NOMO-1 (cell line): ENCODE measurements around the gene POLL.
"Not testable (repeated sequence)": the region's sequence is repeated elsewhere in the genome, so short reads cannot be mapped to it uniquely, and the experiment has no call there.

ENCODE experiments used
- DNase-seq, 2 experiments: peaks; one replicate each; lab custom pipeline; 2025; ENCODE audit not compliant: unreplicated experiment in 2 of 2; lab: John Stamatoyannopoulos, UW

The POLL gene

DNA sequence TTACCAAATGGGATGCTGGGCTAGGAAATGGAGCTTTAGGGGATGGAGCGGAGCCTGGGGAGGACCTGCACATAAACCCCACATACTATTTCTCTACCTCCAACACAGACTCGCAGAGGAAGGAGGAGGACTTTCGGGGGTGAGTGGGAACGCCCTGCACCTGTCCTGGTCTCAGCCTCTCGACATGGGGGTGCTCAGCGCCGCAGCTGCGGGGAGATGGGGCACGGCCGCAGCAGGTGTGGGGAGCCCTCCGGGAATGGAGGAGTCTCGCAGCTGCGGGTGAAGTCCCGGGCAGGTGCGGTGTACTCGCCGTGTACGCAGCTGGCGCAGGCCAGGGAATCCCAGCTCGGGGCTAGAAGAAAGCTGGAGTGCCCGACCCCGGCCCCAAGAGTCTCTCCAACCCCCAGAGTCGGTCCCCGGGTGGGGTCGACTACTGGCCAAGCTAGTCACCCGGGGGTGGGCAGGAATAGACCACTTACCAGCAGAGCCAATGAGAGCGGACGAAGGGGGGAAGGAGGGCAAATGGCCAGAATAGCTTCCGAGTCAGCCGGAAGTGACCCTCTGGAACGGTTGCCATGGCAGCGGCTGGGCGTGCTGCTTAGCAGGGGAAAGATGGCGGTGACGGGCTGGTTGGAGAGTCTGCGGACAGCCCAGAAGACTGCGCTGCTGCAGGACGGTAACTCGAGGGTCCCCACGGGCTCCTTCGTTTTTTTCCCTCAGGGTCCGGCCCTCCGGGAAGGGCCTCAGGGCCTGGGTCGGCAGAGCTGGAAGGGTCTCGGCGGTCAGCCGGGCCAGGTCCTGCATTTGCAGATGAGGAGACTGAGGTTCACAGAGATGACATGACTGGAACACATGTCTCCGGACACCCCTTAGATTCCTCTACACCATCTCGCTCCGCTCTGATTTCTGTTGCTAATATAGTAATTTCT lies at the start of gene POLL, which contains the start of gene DPCD:
Gene POLL, minus strand, starts transcription at position 533 of the 929 bp plus-strand sequence. CDS start 897 bp downstream, outside the sequence.
Gene DPCD, plus strand, starts transcription at position 597 of the 929 bp plus-strand sequence. Its CDS starts 16 bp downstream, at position 613.
- peak; percentile 88 to 92 for DNase-seq

DNA sequence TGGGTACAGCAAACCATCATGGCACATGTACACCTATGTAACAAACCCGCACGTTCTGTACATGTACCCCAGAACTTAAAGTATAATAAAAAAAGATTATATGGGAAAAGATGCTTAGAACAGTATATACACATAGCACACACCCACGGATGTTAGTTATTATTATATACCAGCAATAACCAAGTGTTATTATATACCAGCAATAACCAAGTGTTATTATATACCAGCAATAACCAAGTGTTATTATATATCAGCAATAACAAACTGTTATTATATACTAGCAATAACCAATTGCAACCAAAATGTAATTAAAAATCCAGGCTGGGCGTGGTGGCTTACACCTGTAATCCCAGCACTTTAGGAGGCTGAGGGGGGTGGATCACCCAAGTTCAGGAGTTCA lies 45.5 kb upstream of the POLL start:
- not testable (repeated sequence) for DNase-seq

DNA sequence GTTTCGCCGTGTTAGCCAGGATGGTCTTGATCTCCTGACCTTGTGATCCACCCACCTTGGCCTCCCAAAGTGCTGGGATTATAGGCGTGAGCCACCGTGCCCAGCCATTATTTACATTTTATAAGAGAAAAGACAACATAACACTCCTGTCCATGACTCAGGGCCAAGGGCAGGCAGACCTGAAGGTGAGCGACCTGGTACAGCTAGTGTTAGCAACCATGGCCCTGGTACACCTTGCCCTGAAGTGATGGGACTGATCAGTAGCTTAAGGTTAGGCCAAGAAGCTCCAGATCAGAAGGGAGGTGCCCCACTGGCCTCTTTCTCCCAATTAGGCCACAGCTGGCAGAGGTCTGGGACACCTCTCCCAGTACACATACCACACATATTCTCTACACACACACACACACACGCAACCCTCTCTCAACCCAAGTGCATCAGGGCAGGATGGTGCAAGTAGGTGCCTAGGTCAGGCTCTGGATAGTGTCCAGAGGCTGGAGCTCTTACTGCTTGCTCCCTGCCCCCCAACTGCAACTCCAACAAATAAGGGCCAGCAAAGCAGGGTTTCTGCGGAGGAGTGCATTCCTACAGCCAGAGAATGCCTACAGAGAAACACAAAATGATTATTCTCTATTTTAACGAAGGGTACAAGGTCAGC lies 43.9 kb upstream of the POLL start:
- no peak for DNase-seq

DNA sequence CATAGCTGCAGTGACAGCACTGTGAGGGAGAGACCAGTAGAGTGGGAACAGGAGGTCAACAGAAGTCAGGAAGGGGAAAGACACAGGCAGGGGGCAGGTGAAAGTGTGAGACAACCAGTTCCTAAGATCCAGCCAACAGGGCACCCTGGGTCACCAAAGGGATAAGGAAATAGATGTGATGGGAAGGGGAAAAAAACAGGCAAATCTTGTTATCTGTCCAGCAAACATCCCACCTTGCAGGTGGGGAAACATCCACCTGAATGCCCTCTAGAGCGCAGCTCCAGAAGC lies 42.5 kb upstream of the POLL start:
- no peak for DNase-seq

DNA sequence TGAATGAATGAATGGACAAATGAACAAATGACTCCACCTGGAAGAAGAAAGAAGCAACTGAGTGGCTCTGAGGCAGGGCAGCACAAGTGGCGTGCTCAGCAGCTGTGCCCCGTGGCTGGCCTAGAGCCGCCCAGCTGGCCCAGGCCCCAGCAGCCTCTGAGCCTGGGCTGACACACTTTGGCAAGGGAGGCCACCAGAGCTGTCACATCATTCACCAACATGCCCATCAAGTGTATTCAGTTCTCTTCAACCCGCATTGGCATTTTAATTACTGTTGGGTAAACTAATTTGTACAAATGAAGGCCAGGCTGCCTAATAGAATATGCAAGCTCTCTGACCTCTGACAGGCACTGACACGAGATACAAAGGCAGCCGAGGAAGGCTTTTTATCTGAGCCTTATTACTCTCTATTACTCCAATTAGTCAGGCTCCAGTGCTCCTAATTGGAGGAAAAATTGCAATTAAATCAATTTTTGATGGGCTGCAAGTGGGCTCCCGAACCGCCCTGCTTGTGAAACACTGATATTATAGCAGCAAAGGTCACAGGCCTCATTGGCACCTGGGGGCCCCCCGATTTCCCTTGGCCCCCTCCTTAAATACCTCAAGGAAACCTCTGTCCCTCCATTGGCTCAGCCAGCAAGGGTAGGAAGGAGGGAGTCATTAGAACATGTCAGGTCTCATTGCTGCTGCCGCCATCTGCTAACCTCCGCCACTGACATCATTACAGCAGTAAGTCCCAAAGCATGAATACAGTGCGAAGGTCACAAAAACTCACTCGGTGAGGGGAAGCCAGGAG lies 42.0 kb upstream of the POLL start:
- DNase-seq, result no peak

DNA sequence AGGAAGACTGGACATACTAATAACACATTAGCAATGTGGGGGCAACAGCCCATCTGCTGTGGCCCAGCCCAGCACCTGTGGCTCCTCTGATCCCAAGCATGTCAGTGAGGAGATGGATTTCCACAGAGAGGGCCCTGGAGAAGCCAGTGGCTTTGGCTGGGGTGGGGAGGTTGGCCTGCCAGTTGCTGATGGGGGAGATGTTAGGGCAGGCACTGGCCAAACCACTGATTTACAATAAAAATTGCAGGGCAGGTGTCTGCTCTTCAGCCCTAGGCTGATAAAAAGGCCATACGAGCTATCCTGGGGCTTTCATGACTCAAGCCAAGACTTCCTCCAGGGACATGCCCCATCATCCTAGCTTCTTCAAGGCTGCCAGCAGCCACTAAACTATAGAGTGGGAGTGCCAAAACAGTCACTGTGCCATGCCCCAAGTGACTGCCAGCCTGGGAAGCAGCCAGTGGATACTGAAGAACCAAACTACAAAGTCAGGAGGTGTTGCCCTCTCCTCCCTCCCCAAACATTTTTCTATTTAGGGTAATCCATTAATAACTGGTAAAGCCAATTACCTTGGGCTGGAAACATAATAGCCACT lies 37.9 kb upstream of the POLL start:
- DNase-seq, result no peak

DNA sequence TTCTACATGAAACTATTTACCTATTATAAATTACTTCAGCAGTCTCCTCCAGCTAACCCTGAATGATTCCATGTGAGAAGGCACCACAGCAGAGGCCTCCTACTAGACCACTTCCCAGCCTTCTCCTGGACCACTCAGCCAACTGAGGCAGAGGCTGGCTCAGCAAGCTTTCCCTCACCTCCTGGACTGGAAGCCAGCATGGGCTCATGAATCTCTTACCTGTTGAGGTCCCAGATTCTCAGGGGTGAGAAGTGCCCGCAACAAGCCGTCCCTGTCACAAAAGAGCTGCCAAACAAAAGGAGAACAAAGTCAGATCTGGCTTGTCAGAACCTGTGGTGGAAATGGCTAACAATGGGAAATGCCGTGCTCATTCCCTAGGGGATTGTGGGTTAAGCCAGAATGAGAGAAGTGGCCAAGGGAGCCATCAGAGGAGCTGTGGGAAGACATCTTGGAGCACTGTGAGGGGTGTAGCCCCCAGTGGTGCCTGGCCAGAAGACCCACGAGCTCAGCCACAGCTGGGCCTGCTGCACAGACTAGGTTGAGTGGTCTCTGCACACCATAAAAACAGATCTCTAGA lies 36.6 kb upstream of the POLL start:
- peak; percentile 8 to 10 for DNase-seq

DNA sequence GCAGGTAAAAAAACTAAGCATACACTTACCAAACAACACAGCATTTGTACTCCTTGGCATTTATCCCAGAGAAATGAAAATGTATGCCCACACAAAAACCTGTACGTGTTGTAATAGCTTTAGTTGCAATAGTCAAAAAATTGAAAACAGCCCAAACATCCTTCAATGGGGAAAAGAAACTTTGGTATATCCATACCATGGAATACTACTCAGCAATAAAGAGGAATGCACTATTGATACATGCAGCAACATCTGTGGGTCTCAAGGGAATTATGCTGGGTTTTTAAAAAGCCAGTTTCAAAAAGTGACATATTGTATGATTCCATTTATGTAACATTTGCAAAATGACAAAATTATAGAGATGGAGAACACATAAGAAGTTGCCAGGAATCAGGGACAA lies 35.5 kb upstream of the POLL start:
- DNase-seq, result no peak

DNA sequence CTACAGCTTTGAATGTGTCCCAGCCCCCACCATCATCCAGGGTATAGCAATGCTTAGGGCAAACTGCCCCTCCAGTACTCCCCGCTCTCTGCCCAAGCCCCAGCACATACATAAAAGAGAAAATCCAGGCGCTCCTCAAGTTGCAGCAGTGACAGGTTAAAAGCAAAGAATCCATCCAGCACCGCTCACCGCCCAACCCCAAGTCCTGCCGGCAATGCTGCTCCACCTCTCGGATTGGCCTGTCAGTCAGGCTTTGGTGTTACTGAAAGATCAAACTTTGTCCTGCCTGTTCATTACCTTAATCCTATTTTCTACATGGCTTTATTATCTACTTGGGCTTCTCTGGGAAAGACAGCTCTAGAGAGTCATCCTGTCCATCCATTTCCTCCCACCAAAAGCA lies 31.9 kb upstream of the POLL start:
- no peak for DNase-seq

DNA sequence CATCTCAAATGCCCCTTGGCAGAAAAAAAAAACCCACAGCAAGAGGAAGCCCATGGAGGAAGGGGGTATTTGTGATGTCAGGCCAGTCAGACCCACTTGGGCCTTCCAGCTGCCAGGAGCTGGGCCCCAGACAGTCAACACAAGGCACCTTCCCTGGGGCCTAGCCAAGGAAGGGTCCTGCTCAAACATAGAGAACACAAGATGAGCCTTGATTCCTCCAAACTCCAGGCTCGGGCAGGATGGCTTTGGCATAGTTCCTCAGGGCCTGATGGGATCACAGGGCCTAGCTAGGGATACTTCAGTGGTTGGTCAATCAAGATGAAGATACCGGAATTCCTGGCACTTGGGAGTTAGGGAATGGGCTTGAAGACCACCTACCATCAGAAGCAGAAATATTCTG lies 30.8 kb upstream of the POLL start:
- DNase-seq, result no peak

DNA sequence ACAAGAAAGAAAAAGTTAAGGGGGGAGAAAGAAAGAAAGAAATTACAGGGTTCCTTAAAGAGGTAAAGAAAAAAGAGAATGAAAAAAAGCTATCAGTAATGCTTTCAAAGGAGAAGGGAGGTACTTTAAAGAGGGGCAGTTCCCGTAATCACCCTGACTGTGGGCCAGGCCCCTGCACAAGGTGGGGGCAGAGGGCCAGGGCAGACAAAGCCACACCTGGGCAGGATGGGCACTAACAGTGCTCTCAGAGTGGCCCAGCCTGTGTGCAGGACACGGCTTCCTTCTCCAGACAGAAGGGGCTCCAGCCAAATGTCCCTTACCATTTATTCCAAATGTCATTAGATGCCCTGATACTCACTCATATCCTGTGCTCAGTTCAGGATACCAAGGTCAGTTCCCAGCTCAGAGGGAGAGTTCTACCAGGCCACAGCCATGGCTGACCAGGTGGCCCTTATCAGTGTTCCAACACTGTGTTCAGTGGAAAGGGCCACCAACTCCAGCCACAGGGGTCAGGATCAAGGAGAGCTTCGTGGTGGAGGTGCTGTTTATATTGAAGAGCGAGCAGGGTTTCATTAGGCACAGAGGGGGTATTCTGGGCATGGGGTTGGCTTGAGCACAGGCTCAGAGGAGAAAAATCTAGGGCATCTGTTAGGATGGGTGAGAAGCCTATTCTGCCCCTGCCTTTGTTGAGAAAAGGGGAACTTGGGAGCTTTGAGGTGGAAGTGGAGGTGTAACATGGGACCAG lies 29.9 kb upstream of the POLL start:
- peak in 1 of 2 experiments; percentile 10 for DNase-seq

DNA sequence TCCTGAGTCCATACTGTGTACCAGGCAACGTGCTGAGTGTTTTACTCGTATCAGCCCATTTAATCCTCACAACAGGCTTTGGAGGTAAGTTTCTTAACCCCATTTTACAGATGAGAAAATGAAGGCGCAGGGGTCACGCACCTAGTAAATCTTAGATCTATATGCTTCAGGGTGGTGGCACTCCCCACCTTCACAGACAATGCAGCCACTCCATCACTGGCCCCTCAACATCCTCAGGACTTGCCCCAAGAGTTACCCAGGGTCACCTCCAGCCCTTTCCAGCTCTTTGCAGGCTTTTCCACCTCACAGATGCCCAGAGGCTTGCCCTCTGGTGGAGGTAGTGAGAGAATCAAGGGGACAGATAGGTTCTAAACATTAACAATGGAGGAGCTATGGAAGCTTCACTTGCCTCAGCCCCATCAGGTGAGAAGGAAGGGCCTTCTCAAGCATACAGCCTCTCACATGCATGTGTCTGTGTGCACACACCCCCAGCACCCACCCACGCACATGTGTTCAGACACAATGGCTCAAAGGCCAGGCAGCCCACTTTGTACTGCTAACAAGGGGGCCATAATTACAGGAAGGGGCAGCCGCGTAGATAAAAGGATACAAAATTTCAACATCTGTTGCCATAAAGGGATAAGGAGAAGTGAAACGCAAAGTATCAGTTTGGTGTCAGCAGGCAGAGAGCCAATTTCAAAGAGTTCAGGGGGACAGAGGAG lies 29.2 kb upstream of the POLL start:
- DNase-seq, result peak; percentile 88 to 97

DNA sequence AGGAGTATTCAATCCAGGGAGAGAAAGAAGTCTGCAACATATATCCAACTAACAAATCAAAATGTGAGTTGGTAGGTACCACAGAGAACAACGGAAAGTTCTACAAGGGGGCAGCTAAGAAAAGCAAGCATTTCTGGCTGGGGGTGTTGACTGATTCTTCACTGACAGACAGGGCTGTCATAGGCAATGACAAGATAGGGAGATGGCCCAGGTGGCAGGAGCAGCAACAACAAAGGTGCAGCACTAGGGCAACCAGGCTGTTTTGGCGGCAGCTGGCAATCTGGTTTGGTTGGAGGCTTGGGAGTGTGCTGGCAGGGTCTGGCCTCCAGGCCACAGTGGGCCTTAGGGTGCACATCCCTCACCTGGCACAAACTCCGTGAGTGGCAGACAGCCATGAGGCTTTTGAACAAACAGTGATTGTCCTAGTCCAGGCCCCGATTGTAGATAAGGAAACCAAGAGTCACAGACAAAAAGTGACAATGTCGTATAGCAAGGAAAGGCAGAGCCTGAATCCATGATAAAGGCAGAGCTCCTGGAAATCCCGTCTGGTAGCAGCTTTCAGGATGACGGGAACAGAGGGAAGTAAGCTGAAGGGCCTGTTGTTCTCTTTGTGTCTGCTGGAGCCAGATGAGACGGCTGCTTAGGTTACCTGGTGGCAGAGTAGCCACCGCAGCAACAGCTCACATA lies 28.5 kb upstream of the POLL start:
- no peak for DNase-seq

DNA sequence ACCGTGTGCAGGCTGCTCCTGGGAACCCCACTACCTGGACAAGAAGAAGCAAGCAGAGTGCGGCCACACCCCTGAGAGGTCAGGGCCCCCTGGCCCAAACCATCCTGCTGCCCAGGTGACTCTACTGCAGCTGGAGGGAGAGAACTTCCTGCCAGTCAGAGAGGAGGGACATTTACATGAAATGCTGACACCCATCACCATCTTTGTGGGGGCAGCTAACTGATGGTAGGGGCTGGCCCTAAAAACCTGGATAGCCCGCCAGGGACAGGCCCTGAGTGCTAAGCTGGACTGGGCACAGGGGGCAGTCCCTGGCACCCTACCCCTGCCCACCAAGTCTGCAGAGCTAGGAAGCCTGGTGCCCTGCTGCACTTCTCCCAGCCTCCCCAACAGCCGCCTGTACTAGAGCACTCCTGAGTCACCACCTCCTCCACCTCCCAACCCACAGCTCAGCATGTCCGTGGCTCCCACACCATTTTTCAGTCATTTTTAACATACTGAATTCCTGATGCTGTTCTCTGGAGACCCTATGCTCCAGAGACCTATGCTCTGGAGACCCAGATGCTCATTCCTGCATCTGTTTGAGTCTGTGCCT lies 27.6 kb upstream of the POLL start:
- no peak for DNase-seq

DNA sequence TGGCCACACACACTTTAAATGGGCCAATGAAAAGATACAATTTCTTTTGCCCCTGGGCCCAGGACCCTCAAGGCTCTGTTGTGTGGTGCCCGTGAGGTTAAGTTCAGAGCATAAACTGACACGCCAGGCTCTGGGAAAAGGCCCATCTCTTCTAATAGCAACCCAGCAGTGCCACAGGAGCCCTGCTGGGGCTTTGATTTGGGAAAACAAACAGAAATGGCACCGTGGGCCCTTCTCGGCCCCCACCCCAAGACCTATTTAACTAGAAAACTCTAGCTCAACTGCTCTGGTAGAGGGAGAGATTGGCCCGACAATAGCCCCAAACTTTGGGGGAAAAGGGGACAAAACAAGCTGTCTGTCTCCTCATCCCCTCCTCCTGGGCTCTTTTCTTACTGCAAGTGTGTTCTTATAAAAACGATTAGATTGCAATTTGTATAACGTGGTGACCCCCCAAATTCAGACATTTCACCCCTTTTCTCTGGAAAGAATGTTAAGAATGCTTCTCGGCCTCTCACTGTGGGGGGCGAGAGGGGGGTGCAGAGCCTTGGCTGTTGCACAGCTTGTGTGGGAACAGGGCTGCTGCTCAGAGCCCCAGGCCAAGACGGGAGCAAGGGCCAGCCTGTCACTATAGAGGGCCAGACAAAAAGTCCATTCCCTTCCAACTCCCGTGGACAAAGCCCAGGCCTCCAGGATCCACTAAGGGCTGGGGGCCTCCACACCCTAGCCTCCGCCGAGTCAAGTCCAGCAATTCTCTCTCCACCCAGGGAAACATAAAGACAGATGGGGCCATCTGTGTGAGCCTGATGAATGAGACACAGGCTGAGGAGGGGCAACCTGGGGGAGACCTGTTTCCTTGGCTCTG lies 26.8 kb upstream of the POLL start:
- no peak for DNase-seq

DNA sequence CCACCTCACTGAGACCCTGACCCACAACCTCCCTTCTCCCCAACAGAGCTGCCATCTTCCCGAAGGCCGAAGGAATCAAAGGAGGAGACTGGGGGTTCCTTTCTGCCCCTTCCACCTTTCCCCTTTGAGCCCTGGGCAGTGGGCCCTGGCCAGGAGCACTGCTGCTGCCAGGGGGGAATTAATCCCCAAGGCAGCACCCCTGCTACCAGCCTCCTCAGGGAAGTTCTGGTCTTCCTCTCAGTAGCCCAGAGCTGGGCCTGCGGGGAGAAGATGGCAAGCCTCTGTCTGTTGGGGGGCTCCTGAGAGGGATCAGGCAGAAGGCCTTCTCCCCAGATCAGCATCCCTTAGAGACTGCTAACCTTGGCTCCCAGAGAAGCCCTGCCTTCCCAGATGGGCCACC lies 25.6 kb upstream of the POLL start:
- no peak for DNase-seq

DNA sequence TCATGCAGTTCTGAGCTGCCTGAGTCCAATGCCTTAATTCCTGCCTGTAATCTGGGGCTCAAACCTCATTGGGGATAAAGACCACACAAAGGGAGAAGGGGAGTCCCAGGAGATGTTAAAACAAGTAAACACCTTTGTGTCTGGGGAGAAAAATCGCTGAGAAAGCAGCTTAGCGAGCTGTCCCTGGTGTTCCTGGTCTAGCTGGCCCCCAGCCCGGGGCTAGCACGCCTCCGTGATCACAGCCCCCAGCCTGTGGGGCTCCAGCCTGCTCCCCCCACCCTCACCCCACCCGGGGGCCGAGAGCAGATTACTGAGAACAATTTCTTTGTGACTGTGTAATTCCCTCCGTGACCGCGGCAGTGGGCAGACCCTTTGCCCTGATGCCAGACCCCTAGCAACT lies 24.8 kb upstream of the POLL start:
- no peak for DNase-seq
